Fibroblast of the aortic adventitia (primary cell): ENCODE data around the gene VTCN1. TPM values are rescaled to one million over a fixed set of nuclear protein-coding genes. Genes with fewer than 3 reads are reported as not detected.
"Not testable (repeated sequence)": the region's sequence is repeated elsewhere in the genome, so short reads cannot be mapped to it uniquely, and the experiment has no call there.

Experiments used
- DNase-seq: peaks from one replicate; pipeline ENCODE4 v3.0.0-alpha.2; 2010; ENCODE audit warnings: low read depth
- H3K4me3 ChIP-seq: 2 replicates; pipeline ENCODE4 v1.5.1; 2011; ENCODE audit warnings: low read depth, mild to moderate bottlenecking, control low read depth, low read length, moderate library complexity
- CTCF ChIP-seq: IDR thresholded peaks from 2 replicates; pipeline ENCODE4 v1.5.1; 2011; ENCODE audit warnings: mild to moderate bottlenecking, low read length, control low read depth, inconsistent platforms; ENCODE audit not compliant: insufficient read depth
- total RNA-seq: library from RNA; depleted of rRNA; stranded (reverse); fragments of >200 nt; gene quantifications from 2 replicates; pipeline ENCODE4 v1.2.3, GENCODE V29; 2012; ENCODE audit warnings: low replicate concordance

The VTCN1 gene
- not detected in 2 replicates for total RNA-seq

- no peak for DNase-seq
- TF ChIP-seq CTCF = no peak
- H3K4me3 ChIP-seq = no peak within 1 kb of the TSS
These were observed at the start of gene VTCN1 for GRCh38 chr1:117210831-117211261. VTCN1 (minus strand) TSS chr1:117210927; CDS start chr1:117210855, 72 bp downstream.

- no peak overlapping the region for H3K4me3 ChIP-seq
- DNase-seq = no peak
- no peak for TF ChIP-seq CTCF
These were observed 48.1 kb upstream of the VTCN1 start for GRCh38 chr1:117258791-117259190.

- DNase-seq, H3K4me3 ChIP-seq: not testable (repeated sequence)
These were observed 47.3 kb upstream of the VTCN1 start for GRCh38 chr1:117258075-117258474.

- TF ChIP-seq CTCF = no peak
- no peak overlapping the region for H3K4me3 ChIP-seq
- DNase-seq = no peak
These were observed 46.6 kb upstream of the VTCN1 start for GRCh38 chr1:117257291-117257690.

GRCh38 chr1:117250061-117250606, 39.4 kb upstream of the VTCN1 start:
- no peak overlapping the region for H3K4me3 ChIP-seq
- peak; percentile 9 for DNase-seq
- no peak for TF ChIP-seq CTCF

- no peak for DNase-seq
- no peak overlapping the region for H3K4me3 ChIP-seq
- no peak for TF ChIP-seq CTCF
These were observed 34.2 kb upstream of the VTCN1 start for GRCh38 chr1:117244971-117245370.

- H3K4me3 ChIP-seq = no peak overlapping the region
- DNase-seq = no peak
- TF ChIP-seq CTCF = no peak
These were observed 33.6 kb upstream of the VTCN1 start for GRCh38 chr1:117244306-117244705.
